ENCODE measurements around the gene CDKN2B. TPM values are rescaled to one million over a fixed set of nuclear protein-coding genes. Genes with fewer than 3 reads are reported as not detected.

The CDKN2B gene
- total and polyA plus RNA-seq, 2 of the 4 experiments (the other 2 are of a cell fraction), result 3.6 to 8.2 TPM

GRCh38 chr9:21993007-21993406, 16.1 kb downstream of the CDKN2B start:
- ChIA-PET CTCF (interaction anchor here (0.6 kb wide), 1 partner anchor 50 kb away, joined by 3 read pairs; no protein-coding TSS in a partner anchor), POLR2A (ENCODE audit: unreplicated experiment) (no interaction called here)
- Histone ChIP-seq H3K79me1 (ENCODE audit: low read depth in 1 of 2, low read length in 2 of 2) (peaks cover 21 to 40% of the 10 kb centered on the region in 2 experiments), H2AK9ac (replicated peaks; ENCODE audit: low read depth, low read length, poor library complexity) (no peak overlapping the region), H4K20me1 (ENCODE audit: insufficient read depth, low read length) (no peaks in the 10 kb centered on the region), H3K4ac (ENCODE audit: low read depth, low read length) (no peak overlapping the region), H2BK15ac (ENCODE audit: low read depth, low read length) (no peak overlapping the region), H2BK5ac (ENCODE audit: low read depth, low read length, poor library complexity, severe bottlenecking) (no peak overlapping the region), H2AFZ (replicated peaks; ENCODE audit: low read length, poor library complexity) (no peak overlapping the region), H3K27me3 (ENCODE audit: control insufficient read depth, insufficient read depth, low read length) (no peaks in the 10 kb centered on the region), H4K91ac (ENCODE audit: insufficient read depth, low read depth, low read length) (no peak overlapping the region), H3K4me1 (ENCODE audit: control insufficient read depth, insufficient read depth, low read length) (peaks cover 11% of the 10 kb centered on the region), H2BK20ac (ENCODE audit: low read depth, low read length) (no peak overlapping the region), H3K23ac (ENCODE audit: low read depth, low read length) (no peak overlapping the region), H4K8ac (ENCODE audit: low read depth in 2 of 2, low read length in 2 of 2) (no peak overlapping the region; a peak in 2 of 4 replicates), H3K27ac (ENCODE audit: insufficient read depth, low read length) (no peak overlapping the region), H3K18ac (ENCODE audit: low read depth, low read length) (no peak overlapping the region), H4K5ac (ENCODE audit: low read depth, low read length) (no peak overlapping the region), H3K4me2 (ENCODE audit: low read depth, low read length) (peak overlapping the region; percentile 82), H2AK5ac (ENCODE audit: low read depth, low read length) (no peak overlapping the region), H2BK120ac (ENCODE audit: low read depth, low read length) (no peak overlapping the region), H3K14ac (replicated peaks; ENCODE audit: low read depth, low read length) (no peak overlapping the region), H3K9ac (ENCODE audit: low read depth, low read length) (peak overlapping the region; percentile 49), H3K9me3 (ENCODE audit: control insufficient read depth, insufficient read depth, low read length) (peaks cover 4% of the 10 kb centered on the region; the same call in 1 of the 2 replicates), H3K4me3 (ENCODE audit: insufficient read depth, low read depth, low read length) (peak overlapping the region; percentile 77), H3K36me3 (ENCODE audit: control insufficient read depth, insufficient read depth, low read length) (no peaks in the 10 kb centered on the region; the same call in 1 of the 2 replicates), H3K56ac (ENCODE audit: extremely low read depth, insufficient read depth, low read length) (no peak overlapping the region), H3K9me1 (ENCODE audit: insufficient read depth, low read length) (no peaks in the 10 kb centered on the region)
- in situ Hi-C loops (cut with MboI; ENCODE audit: low sequenced_read_pairs) (loop anchor here (10.0 to 25.0 kb wide), 2 partner anchors 242 to 406 kb away; no protein-coding TSS in a partner anchor), intact Hi-C loops (cut with micrococcal nuclease) (loop anchor here (10.0 kb wide), 1 partner anchor 438 kb away; no protein-coding TSS in a partner anchor), dilution Hi-C loops (cut with HindIII; ENCODE audit: low sequenced_read_pairs, unreplicated experiment) (no loop called here)
- WGBS, 2 experiments (ENCODE audit: extremely low coverage in 2 of 2, insufficient read length in 1 of 2), result 100% methylated on average over 1 of the region's 4 CpGs; no CpG with 5 or more reads in 1 of the 2 experiments
- no peak for DNase-seq
- ATAC-seq (ENCODE audit: low read depth), result no peak
- BruUV-seq (replicated peaks), result no TSS peak
- TF ChIP-seq RCOR1 (IDR thresholded peaks at IDR 0.05; ENCODE audit: insufficient replicate concordance, low read length) (no peak), CTCF (conservative IDR thresholded peaks at IDR 0.05; ENCODE audit: low read depth, low read length) (no peak), RAD21 (IDR thresholded peaks at IDR 0.05; ENCODE audit: low read length) (no peak), FOS (IDR thresholded peaks at IDR 0.05; ENCODE audit: low read depth, low read length) (no peak), MAFK (IDR thresholded peaks at IDR 0.05; ENCODE audit: low read depth, low read length) (no peak), ELK1 (IDR thresholded peaks at IDR 0.05; ENCODE audit: borderline replicate concordance, low read depth, low read length) (no peak), POLR2A (IDR thresholded peaks at IDR 0.05; ENCODE audit: low read depth, low read length) (no peak), SMC3 (IDR thresholded peaks at IDR 0.05; ENCODE audit: low read depth, low read length) (no peak), BHLHE40 (IDR thresholded peaks at IDR 0.05; ENCODE audit: low read depth, low read length) (no peak), RFX5 (IDR thresholded peaks at IDR 0.05; ENCODE audit: low read depth, low read length) (no peak), CHD1 (IDR thresholded peaks at IDR 0.05; ENCODE audit: low read depth, low read length) (no peak), USF2 (IDR thresholded peaks at IDR 0.05; ENCODE audit: low read depth, low read length) (no peak)

All from IMR-90 (cell line).